GM19324 (cell line): ENCODE measurements around the gene PIK3R1.

Source experiments
- ATAC-seq: cut with Tn5 transposase; IDR thresholded peaks from one replicate; pipeline ENCODE4 v1.9.1; 2021; ENCODE audit warnings: mild to moderate bottlenecking, moderate library complexity; ENCODE audit not compliant: unreplicated experiment, low FRiP score

The PIK3R1 gene

GRCh38 chr5:68215208-68215897 is at the start of gene PIK3R1:
TSS of gene PIK3R1 (plus strand) at chr5:68215756. CDS start at chr5:68226676, 10,920 bp downstream.
- peak; percentile 89 for ATAC-seq

DNA sequence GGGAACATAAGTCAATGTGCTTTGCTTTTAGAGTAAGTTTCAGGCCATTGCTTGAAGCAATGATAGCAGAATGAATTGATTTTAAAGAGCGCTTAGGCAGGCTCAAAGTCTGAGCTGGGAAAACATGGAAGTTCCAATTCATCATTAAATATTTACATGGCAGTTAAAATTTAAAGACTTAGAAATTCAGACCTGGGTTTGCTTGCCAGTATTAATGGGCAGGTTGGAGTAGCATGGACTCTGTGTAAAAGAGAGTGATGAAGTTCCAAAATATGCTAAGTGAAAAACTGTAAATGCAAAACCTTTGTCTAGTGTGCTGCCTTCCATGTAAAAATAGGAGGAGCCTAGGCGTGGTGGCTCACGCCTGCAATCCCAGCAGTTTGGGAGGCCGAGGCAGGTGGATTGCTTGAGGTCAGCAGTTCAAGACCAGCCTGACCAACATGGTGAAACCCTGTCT is 48.3 kb upstream of the PIK3R1 start:
- ATAC-seq, result no peak

DNA sequence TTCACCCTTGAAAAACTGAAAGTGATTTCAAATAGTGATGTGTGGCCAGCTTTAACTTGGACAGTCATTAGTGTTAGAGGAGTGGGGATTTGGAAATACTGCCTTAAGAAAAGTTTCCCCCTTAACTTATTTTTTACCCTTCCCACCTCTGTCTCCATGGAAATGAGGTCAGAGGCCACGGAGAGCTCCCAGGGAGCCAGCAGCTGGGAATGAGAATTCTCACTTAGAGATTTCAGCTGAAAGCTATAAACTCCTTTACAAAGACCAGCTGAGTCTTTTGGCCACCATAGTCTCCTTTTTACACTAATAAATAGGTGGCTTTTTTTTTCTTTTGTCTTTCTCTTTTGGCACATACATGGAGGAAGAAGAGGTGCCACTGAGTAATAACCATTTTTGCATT is 45.7 kb upstream of the PIK3R1 start:
- no peak for ATAC-seq

- no peak for ATAC-seq
Measured at GRCh38 chr5:68170826-68171558, 44.6 kb upstream of the PIK3R1 start.

DNA sequence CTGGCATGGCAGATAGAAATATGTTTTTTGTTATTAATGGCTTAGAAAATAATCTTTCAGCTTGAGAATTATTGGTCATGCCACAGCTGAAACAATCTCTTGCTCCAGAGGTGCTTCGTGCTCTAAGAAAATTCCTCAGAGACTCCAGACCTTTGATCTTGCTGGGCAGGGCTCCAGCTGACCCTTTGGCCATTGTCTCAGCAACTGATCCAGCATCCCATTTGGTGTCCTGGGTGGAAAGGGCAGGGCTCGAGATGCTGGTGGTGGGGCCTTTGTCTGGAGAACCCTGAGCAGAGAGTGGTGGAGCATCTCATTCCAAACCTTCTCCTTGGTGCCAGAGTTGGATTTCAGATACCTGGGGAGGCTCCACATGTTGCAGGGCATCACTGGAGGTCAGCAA is 43.2 kb upstream of the PIK3R1 start:
- ATAC-seq, result no peak

GRCh38 chr5:68173007-68173406 is 42.5 kb upstream of the PIK3R1 start:
- ATAC-seq, result no peak

DNA sequence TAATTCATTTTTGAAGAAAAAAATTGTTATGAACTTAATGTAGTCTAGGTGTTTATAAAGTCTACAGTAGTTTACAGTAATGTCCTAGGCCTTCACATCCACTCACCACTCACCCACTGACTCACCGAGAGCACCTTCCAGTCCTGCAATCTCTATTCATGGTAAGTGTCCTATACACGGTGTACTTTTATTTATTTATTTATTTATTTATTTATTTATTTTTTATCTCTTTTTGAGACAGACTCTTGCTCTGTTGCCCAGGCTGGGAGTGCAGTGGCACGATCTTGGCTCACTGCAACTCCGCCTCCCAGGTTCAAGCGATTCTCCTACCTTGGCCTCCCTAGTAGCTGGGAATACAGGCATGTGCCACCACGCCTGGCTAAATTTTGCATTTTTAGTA is 39.3 kb upstream of the PIK3R1 start:
- ATAC-seq, result no peak

DNA sequence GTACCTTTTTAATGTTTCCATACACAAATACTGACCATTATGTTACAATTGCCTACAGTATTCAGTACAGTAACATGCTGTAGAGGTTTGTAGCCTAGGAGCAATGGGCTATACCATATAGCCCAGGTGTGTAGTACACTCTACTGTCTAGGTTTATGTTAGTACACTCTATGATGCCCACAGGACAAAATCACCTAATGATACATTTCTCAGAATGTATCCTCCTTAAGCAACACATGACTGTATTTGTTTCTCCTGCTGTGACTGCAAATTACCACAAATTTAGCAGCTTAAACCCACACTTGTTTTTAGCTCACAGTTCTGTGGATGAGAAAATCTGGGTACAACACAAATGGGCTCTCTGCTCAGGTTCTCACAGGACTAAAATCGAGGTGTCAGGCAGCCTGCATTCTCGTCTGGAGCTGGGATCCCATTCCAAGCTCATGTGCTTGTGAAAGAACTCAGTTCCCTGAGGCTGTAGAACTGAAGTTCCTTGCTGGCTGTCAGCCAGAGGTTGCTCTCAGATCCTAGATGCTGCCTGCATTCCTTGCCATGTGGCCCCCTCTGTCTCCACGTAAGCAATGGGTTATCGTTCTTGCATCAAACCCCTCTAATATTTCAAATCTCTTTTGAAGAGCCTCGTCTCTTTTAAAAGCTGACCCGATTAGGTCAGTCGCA is 38.6 kb upstream of the PIK3R1 start:
- ATAC-seq, result no peak

DNA sequence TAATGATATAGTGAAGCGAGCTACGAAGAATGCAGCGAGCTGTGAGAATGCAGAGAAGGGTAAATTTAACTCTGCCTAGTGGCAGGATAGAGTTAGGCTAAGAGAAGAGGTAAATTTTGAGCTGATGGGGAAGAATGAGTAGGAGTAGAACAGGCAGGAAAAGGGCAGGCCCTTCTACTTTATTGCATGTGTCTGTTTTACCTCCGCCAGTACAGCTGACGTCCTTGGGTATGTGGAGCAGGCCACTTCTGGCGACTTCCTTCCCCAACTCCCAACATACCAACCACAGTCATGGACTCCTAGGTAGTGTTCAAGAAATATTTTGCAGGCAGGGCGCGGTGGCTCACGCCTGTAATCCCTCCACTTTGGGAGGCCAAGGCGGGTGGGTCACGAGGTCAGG is 37.9 kb upstream of the PIK3R1 start:
- ATAC-seq, result no peak

DNA sequence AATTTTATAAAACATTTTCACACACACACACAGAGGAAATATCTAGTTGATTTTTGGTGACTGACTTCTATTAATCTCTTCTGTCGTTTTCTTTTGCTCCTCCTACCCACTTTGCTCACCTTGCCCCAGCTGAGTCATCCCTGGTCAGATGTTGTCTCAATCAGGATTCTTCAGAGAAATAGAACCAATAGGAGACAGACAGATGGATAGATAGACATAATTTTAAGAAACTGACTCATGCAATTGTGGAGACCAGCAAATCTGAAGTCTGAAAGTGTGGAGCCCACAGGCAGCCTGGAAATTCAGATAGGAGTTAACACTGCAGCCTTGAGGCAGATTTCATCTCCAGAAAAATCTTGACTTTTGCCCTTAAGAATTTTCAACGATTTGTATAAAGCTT is 37.0 kb upstream of the PIK3R1 start:
- no peak for ATAC-seq

DNA sequence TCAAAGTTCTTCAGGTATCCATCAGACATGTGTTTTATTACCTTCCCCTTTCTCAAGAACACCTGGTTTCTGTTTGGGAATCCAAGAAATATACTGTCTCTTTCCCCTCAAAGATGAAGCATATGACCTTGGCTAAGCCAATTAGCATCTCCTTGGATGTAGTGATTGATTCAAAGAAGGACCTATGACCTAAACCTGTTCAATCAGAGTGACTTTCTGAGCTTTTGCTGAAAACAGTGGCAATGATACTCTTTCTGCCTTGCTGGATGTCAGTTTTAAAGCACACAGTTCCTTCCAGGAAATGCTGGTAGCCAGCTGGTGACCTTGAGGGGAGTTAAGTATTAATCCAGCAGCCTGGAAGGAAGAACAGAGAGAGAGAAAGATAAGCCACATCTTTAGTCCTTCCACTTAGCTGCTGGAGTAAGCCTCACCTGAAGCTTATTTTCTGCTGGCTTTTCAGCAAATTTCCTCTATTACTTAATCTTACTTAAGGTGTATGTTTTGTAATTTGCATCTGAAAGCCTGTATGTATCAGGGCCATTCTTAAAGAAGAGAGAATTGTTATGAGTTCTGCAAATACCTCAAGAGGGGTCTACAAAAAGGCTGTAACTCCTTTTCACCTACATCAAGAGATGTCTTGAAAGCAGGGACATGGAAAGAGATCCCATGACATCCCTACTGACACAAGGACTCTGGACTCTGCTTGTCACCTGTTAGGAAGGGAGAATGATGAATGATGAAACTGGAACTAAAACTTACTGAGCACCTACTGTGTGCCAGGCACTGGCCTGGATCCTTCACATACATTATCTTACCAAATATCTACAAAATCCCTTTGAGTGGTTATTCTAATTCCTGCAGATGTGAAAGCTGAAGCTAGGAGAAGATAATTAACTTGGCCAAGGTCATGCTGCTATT is 35.2 kb upstream of the PIK3R1 start:
- no peak for ATAC-seq

- ATAC-seq, result no peak
Measured at GRCh38 chr5:68181039-68181599, 34.4 kb upstream of the PIK3R1 start.

DNA sequence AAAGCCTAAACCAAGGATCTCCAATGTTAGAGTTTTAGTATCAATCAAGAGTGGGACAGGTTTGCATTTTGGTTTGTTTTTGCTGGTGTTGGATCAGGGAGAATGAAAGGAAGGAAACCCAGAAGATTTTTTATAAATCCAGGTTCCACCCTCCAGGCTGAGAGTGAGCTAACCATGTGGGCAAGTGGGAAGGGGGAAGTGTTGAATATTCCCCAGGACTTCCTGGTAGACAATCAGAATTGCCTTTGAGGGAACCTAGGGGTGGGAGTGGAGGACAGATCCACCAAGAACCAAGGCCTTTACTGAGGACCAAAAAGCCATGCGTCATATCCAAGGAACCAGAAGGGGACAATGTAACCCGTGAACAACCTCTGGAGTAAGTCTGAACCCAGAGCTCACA is 33.5 kb upstream of the PIK3R1 start:
- ATAC-seq, result no peak

DNA sequence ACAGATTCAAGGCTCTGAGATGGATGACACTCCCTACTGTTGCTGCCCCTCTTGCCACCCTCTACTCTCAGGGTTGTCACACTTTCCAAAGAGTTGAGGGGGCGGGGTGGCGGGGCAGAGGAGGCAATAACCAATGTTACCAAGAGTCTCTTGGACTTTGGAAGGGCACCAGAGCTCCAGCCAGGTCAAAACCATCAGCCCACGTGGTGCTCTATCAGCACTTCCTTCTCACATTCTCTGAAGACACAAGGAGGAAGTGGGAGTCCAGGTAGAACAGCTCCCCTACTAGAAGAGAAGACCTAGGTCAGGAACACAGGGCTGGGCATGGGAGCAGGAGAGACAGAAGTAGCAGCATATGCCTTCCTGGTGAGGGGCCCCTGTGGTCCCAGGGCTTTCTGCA is 33.0 kb upstream of the PIK3R1 start:
- no peak for ATAC-seq

DNA sequence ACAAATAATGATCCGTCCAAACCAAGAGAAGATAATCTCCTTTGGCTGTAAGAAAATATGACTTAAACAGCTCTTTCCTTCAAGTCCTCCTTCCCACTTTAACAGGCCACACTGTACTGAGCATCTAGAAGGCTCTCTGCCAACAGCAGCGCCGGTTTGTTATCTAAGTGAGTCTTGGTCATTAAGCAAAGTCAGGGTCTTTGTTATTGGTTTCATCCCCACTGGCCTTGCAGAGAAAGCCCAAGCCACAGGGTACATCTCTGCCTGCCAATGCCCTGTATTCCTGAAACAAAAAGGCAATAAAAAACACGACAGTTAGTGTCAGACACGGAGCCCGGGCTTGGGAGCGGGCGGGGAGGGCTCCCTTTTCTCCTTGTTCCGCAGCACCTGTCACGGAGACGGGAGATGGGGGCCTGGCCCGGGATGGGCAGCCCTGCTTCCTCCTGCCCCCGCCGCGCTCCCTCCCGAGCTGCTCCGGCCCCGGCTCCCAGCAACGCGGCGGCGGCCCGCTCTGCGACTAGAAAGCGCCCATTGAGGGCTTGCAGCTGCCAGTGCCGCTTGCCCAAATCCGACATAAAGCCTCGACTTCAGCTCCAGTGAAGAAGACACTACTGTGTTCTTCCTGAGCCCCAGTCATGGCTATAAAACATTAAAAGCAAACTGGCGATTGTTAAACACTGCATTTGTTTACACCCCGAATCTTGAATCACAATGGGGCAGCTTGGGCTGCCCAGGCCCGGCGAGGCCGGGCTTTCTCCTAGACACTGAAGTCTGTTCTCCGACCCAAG is 28.1 kb upstream of the PIK3R1 start:
- ATAC-seq, result no peak

GRCh38 chr5:68189171-68189570 is 26.4 kb upstream of the PIK3R1 start:
- ATAC-seq, result no peak

GRCh38 chr5:68189613-68190012 is 25.9 kb upstream of the PIK3R1 start:
- ATAC-seq, result no peak

DNA sequence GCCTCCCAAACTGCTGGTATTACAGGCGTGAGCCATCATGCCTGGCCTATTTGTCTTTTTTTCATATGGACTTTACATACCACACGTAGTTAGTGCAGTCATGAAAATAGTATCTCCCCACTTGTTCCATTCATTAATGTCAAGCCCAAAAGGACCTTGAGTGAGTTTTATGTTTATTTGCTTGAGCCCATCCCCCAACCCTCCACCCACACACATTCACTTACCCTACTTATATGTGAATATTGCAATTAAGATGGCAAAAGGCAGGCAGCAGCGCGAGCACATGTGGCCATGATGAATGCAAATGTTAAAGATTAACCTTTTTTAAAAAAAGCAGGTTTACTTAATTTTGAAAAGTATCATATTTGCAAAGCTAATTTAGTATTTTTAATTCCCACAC is 24.9 kb upstream of the PIK3R1 start:
- no peak for ATAC-seq

GRCh38 chr5:68191083-68191791 is 24.3 kb upstream of the PIK3R1 start:
- no peak for ATAC-seq
